Embryonic facial prominence (tissue), 1 donor: ENCODE data around the gene LPCAT3.

Experiments
- DNase-seq: peaks from one replicate; pipeline ENCODE4 v3.0.0-alpha.2; 2016; ENCODE audit errors: extremely low spot score

Gene LPCAT3

DNA sequence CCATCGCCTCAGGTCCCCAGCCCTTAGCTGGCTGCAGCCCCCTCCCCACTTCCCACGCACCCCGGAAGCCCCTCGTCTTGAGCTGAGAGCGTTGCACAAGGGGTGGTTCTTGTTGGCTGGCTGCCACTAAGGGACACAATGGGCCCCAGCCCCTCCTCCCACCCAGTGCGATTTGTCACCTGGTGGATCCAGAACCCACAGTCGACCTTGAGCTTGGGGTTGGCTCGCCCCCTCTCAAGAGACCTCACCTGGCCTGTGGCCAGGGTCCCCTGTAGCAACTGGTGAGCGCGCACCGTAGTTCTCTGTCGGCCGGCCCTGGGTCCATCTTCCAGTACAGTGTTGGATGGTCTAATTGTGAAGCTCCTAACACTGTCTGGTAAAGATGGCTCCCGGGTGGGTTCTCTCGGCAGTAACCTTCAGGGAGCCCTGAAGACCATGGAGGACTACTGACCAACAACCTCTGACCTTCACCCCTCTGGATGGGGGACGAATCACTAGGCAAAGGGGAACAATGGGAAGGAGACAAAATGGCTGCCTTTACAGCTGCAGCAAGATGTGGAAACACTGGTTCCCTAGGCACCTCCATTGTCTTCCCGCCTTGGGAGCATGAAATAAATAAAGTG, 54.4 kb downstream of the LPCAT3 start:
- DNase-seq: no peak

DNA sequence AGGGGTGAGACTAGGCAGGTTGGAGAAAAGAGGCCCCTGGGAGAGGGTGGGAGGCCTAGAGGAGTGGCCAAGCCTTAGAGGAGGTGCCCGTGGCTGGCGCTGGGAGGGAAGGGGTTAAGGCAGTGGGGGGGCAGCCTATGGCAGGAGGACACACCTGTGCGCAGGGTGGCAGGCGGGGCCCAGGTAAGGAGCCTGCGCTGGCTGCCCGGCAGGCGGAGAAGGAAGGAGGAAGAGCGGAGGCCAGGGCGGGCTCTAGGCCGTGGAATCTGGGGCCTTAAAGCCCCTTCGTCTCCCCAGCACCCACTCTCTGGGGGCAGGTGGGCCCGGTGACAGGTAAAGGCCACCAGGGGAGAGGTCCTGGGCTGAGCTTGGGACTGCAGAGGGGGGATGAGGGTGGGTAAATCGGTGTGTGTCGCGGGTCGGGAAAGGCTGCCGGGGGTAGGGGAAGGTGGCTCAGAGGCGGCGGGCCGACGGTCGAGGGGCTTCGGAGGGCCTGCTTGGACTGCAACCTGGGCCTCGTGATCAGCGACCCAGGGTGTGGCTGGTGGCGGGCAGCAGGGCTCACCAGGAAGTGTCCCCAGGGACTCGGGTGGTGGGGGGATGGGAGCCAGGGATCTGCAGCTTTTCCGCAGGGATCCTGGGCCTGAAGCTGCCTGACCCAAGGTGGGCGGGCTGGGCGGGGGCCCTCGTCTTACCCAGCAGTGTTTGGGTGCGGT, 55.1 kb downstream of the LPCAT3 start:
- no peak for DNase-seq

DNA sequence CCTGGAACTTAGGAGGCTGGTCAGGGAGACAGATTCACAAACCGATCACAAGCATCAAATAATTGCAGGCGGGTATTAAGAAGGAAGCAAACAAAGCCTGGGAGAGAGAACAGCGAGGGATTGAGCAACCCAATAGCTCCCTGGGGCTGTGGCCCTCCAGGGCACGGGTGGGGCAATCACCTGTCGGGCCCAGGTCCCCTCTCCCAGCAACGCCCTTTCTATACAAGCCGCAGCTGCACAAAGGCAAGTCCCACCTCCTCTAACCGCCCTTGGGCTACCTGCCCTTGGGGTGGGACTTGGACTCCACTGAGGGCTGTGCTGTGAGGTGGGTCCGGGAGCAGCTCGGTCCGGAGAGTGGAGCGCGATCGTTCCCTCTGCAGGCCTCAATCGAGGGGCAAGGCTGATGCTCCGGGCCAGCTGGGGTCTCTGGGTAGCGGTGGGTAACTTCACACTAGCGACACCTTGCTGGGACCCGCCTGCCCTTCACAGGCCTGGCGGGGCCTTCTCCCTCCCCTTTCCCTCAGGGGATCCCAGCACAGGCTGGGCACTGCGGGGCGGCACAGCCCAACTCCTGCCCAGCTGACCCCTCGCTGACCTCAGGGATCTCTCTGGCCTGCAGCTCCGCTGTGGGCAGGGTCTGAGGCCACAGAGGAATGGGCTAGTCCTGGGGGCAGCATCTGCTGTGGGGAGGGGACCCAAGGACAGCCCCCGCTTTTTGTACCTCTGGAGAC, 55.8 kb downstream of the LPCAT3 start:
- no peak for DNase-seq

DNA sequence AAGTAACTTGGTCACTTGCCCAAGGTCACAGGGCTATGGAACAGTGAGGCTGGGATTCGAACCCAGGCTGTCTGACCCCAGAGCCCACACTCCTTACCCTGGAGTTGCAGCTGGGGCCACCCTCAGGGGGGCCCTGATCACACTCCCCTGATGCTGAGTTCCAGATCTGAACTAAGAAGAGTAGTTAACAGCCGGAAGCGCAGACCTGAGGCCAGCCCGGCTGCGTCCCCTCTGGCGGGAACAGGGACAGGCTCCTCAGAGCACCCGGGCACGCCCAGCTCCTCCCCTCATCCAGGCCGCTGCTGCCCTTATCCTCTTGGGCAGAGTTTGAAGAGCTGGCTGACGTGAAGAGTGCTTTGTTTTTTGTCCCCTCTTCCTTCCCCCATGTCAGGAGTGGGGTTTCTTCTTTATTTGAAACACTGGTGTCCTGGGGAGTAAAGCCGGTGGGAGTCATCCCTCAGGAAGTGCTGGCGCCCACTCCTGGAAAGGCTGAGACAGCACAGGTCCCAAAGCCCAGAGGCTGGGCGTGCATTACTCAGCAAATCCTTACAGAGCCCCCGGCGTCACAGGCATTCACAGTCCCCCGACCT, 56.5 kb downstream of the LPCAT3 start:
- no peak for DNase-seq

DNA sequence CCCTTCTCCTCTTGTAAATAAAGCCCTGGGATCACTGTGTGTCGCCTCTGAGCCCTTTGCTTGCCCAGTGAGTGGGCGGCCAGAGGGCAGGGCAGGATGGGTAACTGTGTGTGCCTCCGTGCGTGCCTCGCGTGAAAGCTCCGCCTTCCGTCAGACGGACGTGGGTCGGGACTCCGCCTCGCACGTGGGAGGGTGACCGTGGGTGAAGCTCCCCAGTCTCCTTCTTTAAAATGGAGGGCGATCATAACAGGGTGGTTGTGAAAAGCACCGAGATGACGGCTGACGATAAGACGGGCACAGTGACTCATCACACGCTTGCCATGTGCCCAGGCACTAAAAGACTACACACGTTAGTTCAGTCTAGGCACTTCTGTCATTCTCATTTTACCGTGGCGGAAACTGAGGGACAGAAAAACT, 57.0 kb downstream of the LPCAT3 start:
- no peak for DNase-seq

DNA sequence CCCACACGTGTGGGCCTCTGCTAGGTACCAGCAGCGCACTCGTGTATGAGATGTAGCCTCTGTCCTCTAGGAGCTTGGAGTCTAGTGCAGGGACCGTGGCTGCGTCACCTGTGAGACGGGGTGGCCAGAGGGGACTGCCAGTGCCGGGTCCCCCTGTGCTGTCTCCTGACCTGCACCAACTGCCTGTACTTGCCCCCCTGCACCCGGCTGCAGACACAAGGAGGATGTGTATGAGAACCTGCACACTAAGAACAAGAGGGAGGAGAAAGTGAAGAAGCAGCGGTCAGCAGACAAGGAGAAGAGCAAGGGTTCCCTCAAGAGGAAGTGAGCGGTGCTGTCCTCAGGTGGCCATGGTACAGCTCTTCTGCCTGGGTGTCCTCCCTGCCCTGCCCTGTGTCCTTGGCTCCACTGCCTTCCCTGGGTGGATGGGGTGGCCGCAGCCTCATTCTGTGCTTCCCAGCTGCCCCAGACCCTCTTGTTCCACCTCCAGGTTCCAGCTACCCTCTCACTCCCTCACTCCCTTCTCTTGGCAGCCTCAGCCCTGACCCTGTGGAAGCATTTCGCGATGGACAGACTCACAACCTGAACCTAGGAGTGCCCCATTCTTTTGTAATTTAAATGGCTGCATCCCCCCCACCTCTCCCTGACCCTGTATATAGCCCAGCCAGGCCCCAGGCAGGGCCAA, 57.5 kb downstream of the LPCAT3 start:
- DNase-seq: no peak

DNA sequence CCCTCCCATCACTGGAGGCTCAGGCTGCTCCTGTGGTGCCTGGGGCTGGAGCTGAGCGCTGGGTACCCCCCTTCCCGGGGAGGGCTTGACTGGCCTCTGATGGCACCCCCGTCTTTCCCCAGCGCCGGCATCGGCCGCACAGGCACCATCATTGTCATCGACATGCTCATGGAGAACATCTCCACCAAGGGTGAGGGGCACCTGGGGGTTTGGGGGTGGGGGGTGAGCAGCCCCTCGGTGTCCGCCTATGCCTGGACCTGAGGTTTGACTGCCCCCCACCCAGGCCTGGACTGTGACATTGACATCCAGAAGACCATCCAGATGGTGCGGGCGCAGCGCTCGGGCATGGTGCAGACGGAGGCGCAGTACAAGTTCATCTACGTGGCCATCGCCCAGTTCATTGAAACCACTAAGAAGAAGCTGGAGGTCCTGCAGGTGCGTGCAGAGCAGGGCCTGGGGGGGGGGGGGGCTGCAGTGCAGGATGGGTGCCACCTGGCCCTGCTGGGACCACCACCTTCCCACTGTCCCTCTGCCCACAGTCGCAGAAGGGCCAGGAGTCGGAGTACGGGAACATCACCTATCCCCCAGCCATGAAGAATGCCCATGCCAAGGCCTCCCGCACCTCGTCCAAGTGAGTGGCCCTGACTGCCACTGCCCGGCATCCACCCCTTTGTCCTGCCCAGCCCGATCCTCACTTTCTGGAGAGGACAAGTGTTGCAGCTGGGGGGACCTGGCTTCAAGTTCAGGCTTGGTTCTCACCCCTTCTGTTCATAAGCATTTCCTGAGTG, 58.3 kb downstream of the LPCAT3 start:
- DNase-seq: no peak

DNA sequence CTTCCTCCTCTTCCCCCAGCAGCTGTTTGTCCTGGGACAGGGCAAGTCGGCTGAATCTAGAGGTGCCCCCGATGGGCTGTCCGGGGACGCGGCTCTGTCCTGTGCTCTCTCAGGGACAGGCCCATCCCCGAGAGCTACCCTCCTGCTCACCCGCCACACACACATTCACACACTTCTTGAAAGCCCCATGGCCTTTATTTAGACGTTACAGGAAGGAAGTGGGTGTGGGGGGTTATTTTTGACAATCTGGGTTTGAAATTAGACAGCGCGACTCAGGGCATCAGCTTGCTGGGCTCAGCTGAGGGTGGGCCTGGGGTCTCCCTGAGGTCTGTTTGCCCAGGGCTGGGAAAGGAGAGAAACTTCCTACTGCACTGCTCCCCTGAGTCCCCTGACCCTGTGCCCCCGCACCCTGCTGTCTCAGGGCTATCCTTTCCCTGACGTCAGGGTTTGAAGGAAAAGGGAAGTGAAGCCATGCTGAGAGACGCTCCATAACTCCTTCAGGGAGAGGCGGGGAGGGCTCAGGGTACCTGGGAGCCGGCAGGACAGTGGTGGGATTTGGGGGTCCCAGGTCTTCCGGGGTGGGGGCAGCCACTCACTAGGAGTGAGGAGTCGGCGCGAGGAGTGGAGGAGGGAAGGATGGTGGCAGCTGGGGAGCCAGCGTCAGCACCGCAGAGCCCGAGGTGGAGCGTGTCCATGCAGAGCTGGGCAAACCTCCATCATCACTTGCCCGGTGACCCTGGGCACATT, 59.0 kb downstream of the LPCAT3 start:
- DNase-seq: no peak

DNA sequence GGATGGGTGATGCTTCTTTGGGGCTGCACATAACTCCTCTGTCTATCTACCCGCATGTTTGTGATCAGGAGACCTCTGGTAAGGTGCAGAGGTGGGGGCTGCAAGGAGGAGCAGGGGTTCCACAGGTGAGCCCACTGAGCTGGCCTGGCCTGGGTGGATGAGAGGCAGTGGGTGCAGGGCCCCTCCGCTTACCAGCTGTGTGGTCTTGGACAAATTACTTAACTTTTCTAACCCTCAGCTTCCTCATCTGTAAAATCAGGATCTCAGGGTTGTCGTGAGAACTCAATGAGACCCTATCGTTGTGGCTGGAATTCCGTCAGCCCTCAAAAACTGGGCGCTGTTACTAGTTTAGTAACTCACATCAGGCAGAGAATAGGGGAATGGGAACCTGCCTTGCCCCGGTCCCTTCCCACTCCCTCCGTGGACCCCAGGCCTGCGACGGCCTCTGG, 59.6 kb downstream of the LPCAT3 start:
- no peak for DNase-seq

DNA sequence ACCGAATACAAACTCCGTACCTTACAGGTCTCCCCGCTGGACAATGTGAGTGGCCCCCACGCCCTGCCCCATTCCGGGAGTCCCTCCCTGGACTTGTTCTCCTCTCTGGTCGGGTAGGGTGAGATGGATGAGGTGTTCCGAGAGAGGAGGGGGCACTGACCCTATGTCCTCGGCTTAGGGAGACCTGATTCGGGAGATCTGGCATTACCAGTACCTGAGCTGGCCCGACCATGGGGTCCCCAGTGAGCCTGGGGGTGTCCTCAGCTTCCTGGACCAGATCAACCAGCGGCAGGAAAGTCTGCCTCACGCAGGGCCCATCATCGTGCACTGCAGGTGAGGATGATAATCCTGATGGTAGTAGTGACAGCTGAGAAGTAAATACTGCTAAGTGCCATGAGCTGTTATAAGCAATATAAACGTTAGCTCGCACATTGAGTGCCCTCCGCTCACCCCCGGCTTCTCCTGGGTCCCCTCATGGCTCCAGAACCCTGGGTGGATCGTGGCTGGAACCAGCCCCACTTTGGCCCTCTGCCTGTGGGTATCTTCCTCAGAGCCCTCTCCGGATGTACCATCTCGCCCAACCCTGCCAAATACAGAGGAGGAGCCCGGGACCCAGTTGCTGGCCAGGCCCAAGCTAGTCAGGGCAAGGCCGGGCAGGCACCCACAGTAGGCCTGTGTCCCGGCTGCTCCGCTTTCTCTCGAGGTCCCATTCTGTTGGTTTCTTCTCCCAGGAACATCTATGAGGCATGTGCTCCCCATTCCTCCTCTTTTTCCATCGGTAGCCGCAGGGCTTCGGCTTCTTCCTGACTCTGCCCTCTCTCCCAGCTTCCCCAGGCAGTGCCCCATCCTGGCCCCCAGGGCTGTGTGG, 60.3 kb downstream of the LPCAT3 start:
- no peak for DNase-seq

DNA sequence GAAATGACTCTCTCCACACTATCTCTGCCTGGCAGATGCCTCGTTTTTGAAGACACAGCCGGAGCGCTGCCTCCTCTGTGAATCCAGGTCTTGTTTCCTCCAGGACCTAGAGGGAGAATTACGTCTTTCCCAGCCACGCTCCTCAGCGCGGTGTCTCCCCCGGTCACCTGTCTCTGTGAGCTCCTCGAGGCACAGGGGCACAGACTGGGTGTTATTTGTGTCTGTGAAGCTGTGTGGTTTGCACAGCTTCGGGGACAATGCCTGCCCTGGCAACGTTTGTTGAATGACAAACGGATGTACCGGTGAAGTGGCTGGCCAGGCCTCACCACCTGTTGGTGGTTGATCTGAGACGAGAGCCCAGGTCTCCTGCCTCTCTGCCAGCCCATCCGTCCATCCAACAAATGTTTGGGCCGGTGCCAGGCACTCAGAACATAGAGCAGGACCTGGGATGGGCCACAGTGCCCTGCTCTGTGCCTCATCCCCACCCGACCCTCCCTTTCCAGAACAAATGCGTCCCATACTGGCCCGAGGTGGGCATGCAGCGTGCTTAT, 61.0 kb downstream of the LPCAT3 start:
- DNase-seq: no peak

DNA sequence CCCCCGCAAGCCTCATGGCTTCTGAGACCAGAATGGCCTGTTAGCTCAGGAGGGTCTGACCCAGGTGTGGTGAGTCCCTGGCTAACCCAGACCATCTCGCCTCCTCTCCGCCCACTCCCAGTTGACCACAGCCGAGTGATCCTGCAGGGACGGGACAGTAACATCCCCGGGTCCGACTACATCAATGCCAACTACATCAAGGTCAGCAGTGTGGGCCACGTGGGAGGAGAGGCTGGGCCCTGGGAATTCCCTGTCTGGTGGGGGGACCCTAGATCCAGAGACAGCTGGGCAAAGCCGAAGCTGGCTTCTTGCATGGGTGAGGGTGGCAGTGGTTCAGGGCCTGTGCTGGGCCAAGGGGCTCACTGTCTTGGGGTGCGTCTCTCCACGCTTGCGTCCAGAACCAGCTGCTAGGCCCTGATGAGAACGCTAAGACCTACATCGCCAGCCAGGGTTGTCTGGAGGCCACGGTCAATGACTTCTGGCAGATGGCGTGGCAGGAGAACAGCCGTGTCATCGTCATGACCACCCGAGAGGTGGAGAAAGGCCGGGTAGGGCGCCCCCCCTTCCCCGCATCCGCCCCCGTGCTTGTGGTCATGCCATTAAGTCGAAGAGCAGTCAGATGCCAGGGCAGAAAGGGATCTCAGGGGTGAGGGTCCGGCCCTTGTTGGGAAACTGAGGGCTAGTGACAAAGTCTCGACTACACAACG, 62.1 kb downstream of the LPCAT3 start:
- DNase-seq: no peak

DNA sequence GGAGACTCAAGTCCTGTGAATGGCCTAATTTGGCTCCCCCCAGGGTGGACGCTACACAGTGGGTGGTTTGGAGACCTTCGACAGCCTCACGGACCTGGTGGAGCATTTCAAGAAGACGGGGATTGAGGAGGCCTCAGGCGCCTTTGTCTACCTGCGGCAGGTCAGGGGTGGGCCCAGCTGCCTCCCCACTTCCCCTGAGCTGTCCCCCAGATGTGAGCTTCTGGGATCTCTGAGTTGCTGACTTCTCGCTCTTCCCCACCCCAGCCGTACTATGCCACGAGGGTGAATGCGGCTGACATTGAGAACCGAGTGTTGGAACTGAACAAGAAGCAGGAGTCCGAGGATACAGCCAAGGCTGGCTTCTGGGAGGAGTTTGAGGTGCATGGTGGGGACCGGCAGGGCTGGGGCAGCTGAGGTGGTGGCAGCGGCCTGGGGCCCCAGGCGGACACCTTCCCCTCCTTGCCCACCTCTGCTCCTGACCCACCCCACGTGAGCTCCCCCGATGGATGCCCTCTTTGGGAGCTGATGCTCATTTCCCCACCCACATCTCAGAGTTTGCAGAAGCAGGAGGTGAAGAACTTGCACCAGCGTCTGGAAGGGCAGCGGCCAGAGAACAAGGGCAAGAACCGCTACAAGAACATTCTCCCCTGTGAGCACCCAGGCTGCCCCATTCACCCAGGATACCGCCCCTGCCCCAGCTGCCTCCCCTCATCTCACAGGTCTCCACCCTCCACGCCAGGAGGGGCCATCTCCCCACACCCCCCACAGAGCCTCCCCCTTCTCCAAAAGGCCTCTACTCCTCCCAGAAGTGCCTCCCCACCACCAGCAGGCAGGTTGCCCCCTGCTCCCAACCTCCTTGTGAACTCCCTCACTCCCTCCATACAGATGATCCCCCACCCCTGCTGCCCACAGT, 62.9 kb downstream of the LPCAT3 start:
- DNase-seq: no peak

DNA sequence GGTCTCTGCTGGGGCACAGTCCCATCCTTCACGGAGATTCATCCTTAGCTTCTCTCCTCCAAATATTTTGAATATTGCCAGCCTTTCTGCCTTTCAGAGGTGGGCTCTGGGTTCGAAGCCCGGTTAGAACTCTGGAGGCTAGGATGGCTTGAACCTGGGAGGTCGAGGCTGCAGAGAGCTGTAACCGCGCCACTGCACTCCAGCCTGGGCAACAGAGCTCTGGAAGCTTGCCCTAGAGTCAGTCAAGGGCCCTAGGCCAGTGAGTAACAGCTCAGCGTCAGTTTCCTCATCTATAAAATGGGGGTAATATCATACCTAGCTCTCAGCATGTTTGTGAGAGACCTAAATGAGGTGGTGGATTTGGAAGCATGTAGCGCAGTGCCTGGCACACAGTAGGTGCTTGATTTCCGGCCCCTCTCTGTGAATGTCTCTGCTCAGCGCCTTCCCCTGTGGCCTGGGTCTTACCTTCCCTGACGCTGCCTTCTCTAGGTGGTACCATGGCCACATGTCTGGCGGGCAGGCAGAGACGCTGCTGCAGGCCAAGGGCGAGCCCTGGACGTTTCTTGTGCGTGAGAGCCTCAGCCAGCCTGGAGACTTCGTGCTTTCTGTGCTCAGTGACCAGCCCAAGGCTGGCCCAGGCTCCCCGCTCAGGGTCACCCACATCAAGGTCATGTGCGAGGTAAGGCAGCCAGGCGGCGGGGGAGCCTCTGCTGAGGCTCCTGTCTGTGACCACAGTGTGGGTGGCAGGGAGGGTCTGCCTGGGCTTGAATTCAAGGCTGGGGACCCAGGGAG, 63.8 kb downstream of the LPCAT3 start:
- no peak for DNase-seq

DNA sequence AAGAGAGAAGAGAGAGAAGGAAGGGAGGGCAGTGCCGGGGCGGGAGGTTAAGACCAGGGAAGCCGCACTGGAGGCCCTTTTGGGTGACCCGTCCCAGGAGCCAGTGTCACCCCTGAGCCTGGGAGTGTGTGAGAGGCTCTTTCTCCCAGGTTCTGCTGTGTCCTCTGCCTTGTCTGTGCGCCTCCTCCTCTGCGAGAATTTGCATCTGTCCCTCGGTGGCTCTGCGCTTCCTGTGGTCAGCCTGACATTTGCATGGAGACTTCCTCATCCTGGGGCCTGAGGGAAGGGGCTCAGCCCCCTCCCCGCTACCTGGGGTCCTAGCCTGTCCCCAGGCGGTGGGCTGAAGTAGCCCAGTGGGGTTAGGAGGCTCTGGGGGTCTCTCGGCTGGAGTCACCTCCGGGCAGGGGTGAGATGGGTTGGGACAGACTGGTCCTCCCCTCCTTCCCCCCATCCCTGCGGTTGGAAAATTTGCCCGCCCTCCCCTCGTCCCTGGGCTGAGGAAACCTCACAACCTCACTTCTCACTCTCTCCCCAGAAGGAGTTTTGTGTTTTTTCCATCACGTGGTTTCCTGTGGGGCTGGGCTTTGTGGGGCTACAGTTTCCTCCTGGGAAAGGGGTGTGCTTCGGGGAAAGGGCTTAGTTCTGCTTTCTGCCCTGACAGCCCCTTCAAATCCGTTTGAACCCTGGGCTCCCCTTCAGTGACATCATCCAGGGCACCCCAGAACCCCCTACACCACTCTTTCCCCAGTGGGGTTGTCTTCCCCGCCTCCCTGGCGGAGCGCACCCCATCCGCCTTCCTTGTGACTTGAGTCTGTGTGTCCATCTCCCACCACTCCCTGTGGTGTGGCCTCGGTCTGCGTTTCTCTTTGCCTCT, 64.6 kb downstream of the LPCAT3 start:
- DNase-seq: peak; percentile 66
